H54 (cell line): ENCODE measurements around the gene OCRL.
"Not testable (repeated sequence)": the region's sequence is repeated elsewhere in the genome, so short reads cannot be mapped to it uniquely, and the experiment has no call there.

ENCODE experiments used
- DNase-seq: peaks from one replicate; pipeline ENCODE4 v3.0.0; 2011; ENCODE audit warnings: low spot score, mixed read lengths; ENCODE audit not compliant: insufficient read length
- FAIRE-seq: peaks from 3 replicates; lab custom pipeline; 2011; peaks lifted over from hg19 to GRCh38; lab: Jason Lieb, UNC
- POLR2A ChIP-seq: IDR thresholded peaks from 2 replicates; pipeline ENCODE4 v1.6.1; 2011; ENCODE audit warnings: low read depth, mild to moderate bottlenecking, low read length

Gene OCRL

GRCh38 chrX:129523079-129523911 lies 16.8 kb upstream of the OCRL start, which contains the start of gene SMARCA1:
Gene SMARCA1 (minus strand): TSS chrX:129523490. CDS start chrX:129523370, 120 bp downstream.
- TF ChIP-seq POLR2A = peak; percentile 63; the same call in 1 of the 2 replicates
- FAIRE-seq = no peak

GRCh38 chrX:129524250-129524850 lies 15.7 kb upstream of the OCRL start:
- DNase-seq (no peak), FAIRE-seq (no peak)
- TF ChIP-seq POLR2A = no peak

More at GRCh38 chrX:129523079-129523911, 16.8 kb upstream of the OCRL start, which contains the start of gene SMARCA1:
- peak; percentile 54 for DNase-seq

GRCh38 chrX:129525162-129525561 lies 14.9 kb upstream of the OCRL start:
- no peak for TF ChIP-seq POLR2A
- FAIRE-seq (no peak), DNase-seq (no peak)

GRCh38 chrX:129525896-129526295 lies 14.2 kb upstream of the OCRL start:
- FAIRE-seq (no peak), DNase-seq (no peak)
- TF ChIP-seq POLR2A = no peak

- no peak for DNase-seq
- FAIRE-seq = no peak
- no peak for TF ChIP-seq POLR2A
Measured at GRCh38 chrX:129529685-129530281, 10.3 kb upstream of the OCRL start.

GRCh38 chrX:129530410-129530809 lies 9.6 kb upstream of the OCRL start:
- TF ChIP-seq POLR2A = no peak
- DNase-seq = no peak
- no peak for FAIRE-seq

GRCh38 chrX:129531132-129531531 lies 8.9 kb upstream of the OCRL start:
- FAIRE-seq (no peak), DNase-seq (no peak)
- TF ChIP-seq POLR2A = no peak

GRCh38 chrX:129534816-129535578 lies 5.1 kb upstream of the OCRL start:
- TF ChIP-seq POLR2A = no peak
- peak; percentile 38 for FAIRE-seq
- DNase-seq = peak; percentile 43

GRCh38 chrX:129540722-129541184 lies 694 bp downstream of the OCRL start:
- DNase-seq (peak; percentile 15), FAIRE-seq (no peak)
- no peak for TF ChIP-seq POLR2A

GRCh38 chrX:129544780-129545179 lies 4.7 kb downstream of the OCRL start:
- FAIRE-seq (no peak), DNase-seq (no peak)
- no peak for TF ChIP-seq POLR2A

- DNase-seq = no peak
- no peak for FAIRE-seq
- no peak for TF ChIP-seq POLR2A
Measured at GRCh38 chrX:129545408-129545807, 5.3 kb downstream of the OCRL start.

GRCh38 chrX:129549124-129549523 lies 9.1 kb downstream of the OCRL start:
- FAIRE-seq (no peak), DNase-seq (no peak)
- TF ChIP-seq POLR2A = no peak

- no peak for TF ChIP-seq POLR2A
- FAIRE-seq (no peak), DNase-seq (no peak)
Measured at GRCh38 chrX:129553619-129554288, 13.7 kb downstream of the OCRL start.

- not testable (repeated sequence) for DNase-seq, FAIRE-seq
Measured at GRCh38 chrX:129554816-129555215, 14.8 kb downstream of the OCRL start.
